ENCODE measurements around the gene SAMD13. TPM values are rescaled to one million over a fixed set of nuclear protein-coding genes. Genes with fewer than 3 reads are reported as not detected.

SAMD13 gene
- total and polyA plus RNA-seq, 4 donors: 0.45 to 3.1 (median 1.3) TPM

- Histone ChIP-seq H3K9me3 (ENCODE audit: control insufficient read depth, low read length) (no peaks in the 10 kb centered on the region), H3K4me1 (ENCODE audit: control insufficient read depth in 1 of 2, insufficient read depth in 2 of 2, low read length in 2 of 2) (peaks cover 0 to 4% of the 10 kb centered on the region in 2 donors), H3K4me3 (ENCODE audit: low read length in 2 of 2) (peak overlapping the region; percentile 58 to 70), H3K27me3 (ENCODE audit: control insufficient read depth in 1 of 2, insufficient read depth in 2 of 2, low read length in 1 of 2) (no peaks in the 10 kb centered on the region), H3K27ac (ENCODE audit: low read depth in 1 of 2, low read length in 2 of 2) (no peak overlapping the region), H3K36me3 (ENCODE audit: control insufficient read depth in 1 of 2, insufficient read depth in 2 of 2, low read length in 1 of 2) (no peaks in the 10 kb centered on the region)
- no peak for DNase-seq
- intact Hi-C loops (cut with DNase I): no loop called here
- ATAC-seq (ENCODE audit: low FRiP score): no peak
- 2% methylated on average over 6 of the region's 6 CpGs for WGBS, 2 donors
Measured at GRCh38 chr1:84301785-84302385, 377 bp downstream of the SAMD13 start.

- Histone ChIP-seq H3K9me3 (ENCODE audit: control insufficient read depth, low read length) (no peaks in the 10 kb centered on the region), H3K36me3 (ENCODE audit: control insufficient read depth in 1 of 2, insufficient read depth in 2 of 2, low read length in 1 of 2) (peaks cover 0 to 2% of the 10 kb centered on the region in 2 donors), H3K4me1 (ENCODE audit: control insufficient read depth in 1 of 2, insufficient read depth in 2 of 2, low read length in 2 of 2) (peaks cover 0 to 4% of the 10 kb centered on the region in 2 donors), H3K4me3 (ENCODE audit: low read length in 2 of 2) (peak overlapping the region; percentile 23 to 77), H3K27me3 (ENCODE audit: control insufficient read depth in 1 of 2, insufficient read depth in 2 of 2, low read length in 1 of 2) (no peaks in the 10 kb centered on the region), H3K27ac (ENCODE audit: low read depth in 1 of 2, low read length in 2 of 2) (no peak overlapping the region)
- 13 to 15% methylated on average over 3 of the region's 3 CpGs for WGBS, 2 donors
- DNase-seq: no peak
- no peak for ATAC-seq (ENCODE audit: low FRiP score)
- intact Hi-C loops (cut with DNase I): no loop called here
Measured at GRCh38 chr1:84303314-84303830, 1.9 kb downstream of the SAMD13 start.

GRCh38 chr1:84307398-84307797, 5.9 kb downstream of the SAMD13 start:
- 99 to 100% methylated on average over 2 of the region's 2 CpGs for WGBS, 2 donors
- H3K36me3 ChIP-seq (ENCODE audit: control insufficient read depth in 1 of 2, insufficient read depth in 2 of 2, low read length in 1 of 2): peaks cover 0 to 2% of the 10 kb centered on the region in 2 donors
- DNase-seq (no peak), ATAC-seq (ENCODE audit: low FRiP score) (no peak)
- intact Hi-C loops (cut with DNase I): no loop called here
- no peak overlapping the region for H3K27ac ChIP-seq (ENCODE audit: low read depth in 1 of 2, low read length in 2 of 2)
- H3K4me3 ChIP-seq (ENCODE audit: low read length in 2 of 2): no peak overlapping the region
- H3K9me3 ChIP-seq (ENCODE audit: control insufficient read depth, low read length): no peaks in the 10 kb centered on the region
- H3K27me3 ChIP-seq (ENCODE audit: control insufficient read depth in 1 of 2, insufficient read depth in 2 of 2, low read length in 1 of 2): no peaks in the 10 kb centered on the region
- H3K4me1 ChIP-seq (ENCODE audit: control insufficient read depth in 1 of 2, insufficient read depth in 2 of 2, low read length in 2 of 2): no peaks in the 10 kb centered on the region

GRCh38 chr1:84311296-84311695, 9.8 kb downstream of the SAMD13 start:
- 87 to 91% methylated on average over 2 of the region's 2 CpGs for WGBS, 2 donors
- intact Hi-C loops (cut with DNase I): no loop called here
- Histone ChIP-seq H3K4me3 (ENCODE audit: low read length in 2 of 2) (no peak overlapping the region), H3K9me3 (ENCODE audit: control insufficient read depth, low read length) (no peaks in the 10 kb centered on the region), H3K27me3 (ENCODE audit: control insufficient read depth in 1 of 2, insufficient read depth in 2 of 2, low read length in 1 of 2) (no peaks in the 10 kb centered on the region), H3K27ac (ENCODE audit: low read depth in 1 of 2, low read length in 2 of 2) (no peak overlapping the region), H3K4me1 (ENCODE audit: control insufficient read depth in 1 of 2, insufficient read depth in 2 of 2, low read length in 2 of 2) (no peaks in the 10 kb centered on the region), H3K36me3 (ENCODE audit: control insufficient read depth in 1 of 2, insufficient read depth in 2 of 2, low read length in 1 of 2) (peaks cover 0 to 2% of the 10 kb centered on the region in 2 donors)
- DNase-seq (no peak), ATAC-seq (ENCODE audit: low FRiP score) (no peak)

GRCh38 chr1:84319662-84320061, 18.2 kb downstream of the SAMD13 start:
- DNase-seq (no peak), ATAC-seq (ENCODE audit: low FRiP score) (no peak)
- intact Hi-C loops (cut with DNase I): no loop called here
- no peak overlapping the region for H3K27ac ChIP-seq (ENCODE audit: low read depth in 1 of 2, low read length in 2 of 2)
- H3K27me3 ChIP-seq (ENCODE audit: control insufficient read depth in 1 of 2, insufficient read depth in 2 of 2, low read length in 1 of 2): no peaks in the 10 kb centered on the region
- H3K4me3 ChIP-seq (ENCODE audit: low read length in 2 of 2): no peak overlapping the region
- 90 to 100% methylated on average over 1 of the region's 1 CpG for WGBS, 2 donors
- no peaks in the 10 kb centered on the region for H3K9me3 ChIP-seq (ENCODE audit: control insufficient read depth, low read length)
- H3K4me1 ChIP-seq (ENCODE audit: control insufficient read depth in 1 of 2, insufficient read depth in 2 of 2, low read length in 2 of 2): no peaks in the 10 kb centered on the region
- no peaks in the 10 kb centered on the region for H3K36me3 ChIP-seq (ENCODE audit: control insufficient read depth in 1 of 2, insufficient read depth in 2 of 2, low read length in 1 of 2)

GRCh38 chr1:84327830-84328229, 26.3 kb downstream of the SAMD13 start:
- intact Hi-C loops (cut with DNase I): no loop called here
- ATAC-seq (ENCODE audit: low FRiP score): no peak
- WGBS, 2 donors: 73 to 76% methylated on average over 3 of the region's 3 CpGs
- no peak overlapping the region for H3K27ac ChIP-seq (ENCODE audit: low read depth in 1 of 2, low read length in 2 of 2)
- no peaks in the 10 kb centered on the region for H3K4me1 ChIP-seq (ENCODE audit: control insufficient read depth in 1 of 2, insufficient read depth in 2 of 2, low read length in 2 of 2)
- no peaks in the 10 kb centered on the region for H3K9me3 ChIP-seq (ENCODE audit: control insufficient read depth, low read length)
- H3K27me3 ChIP-seq (ENCODE audit: control insufficient read depth in 1 of 2, insufficient read depth in 2 of 2, low read length in 1 of 2): no peaks in the 10 kb centered on the region
- no peaks in the 10 kb centered on the region for H3K36me3 ChIP-seq (ENCODE audit: control insufficient read depth in 1 of 2, insufficient read depth in 2 of 2, low read length in 1 of 2)
- DNase-seq: no peak
- no peak overlapping the region for H3K4me3 ChIP-seq (ENCODE audit: low read length in 2 of 2)

GRCh38 chr1:84330125-84330984, 28.8 kb downstream of the SAMD13 start:
- ATAC-seq (ENCODE audit: low FRiP score): no peak
- H3K4me3 ChIP-seq (ENCODE audit: low read length in 2 of 2): no peak overlapping the region
- no peak overlapping the region for H3K27ac ChIP-seq (ENCODE audit: low read depth in 1 of 2, low read length in 2 of 2)
- WGBS, 2 donors: 9 to 12% methylated on average over 2 of the region's 2 CpGs
- intact Hi-C loops (cut with DNase I): no loop called here
- no peak for DNase-seq
- no peaks in the 10 kb centered on the region for H3K36me3 ChIP-seq (ENCODE audit: control insufficient read depth in 1 of 2, insufficient read depth in 2 of 2, low read length in 1 of 2)
- no peaks in the 10 kb centered on the region for H3K27me3 ChIP-seq (ENCODE audit: control insufficient read depth in 1 of 2, insufficient read depth in 2 of 2, low read length in 1 of 2)
- H3K4me1 ChIP-seq (ENCODE audit: control insufficient read depth in 1 of 2, insufficient read depth in 2 of 2, low read length in 2 of 2): no peaks in the 10 kb centered on the region
- H3K9me3 ChIP-seq (ENCODE audit: control insufficient read depth, low read length): no peaks in the 10 kb centered on the region

GRCh38 chr1:84339503-84339902, 38.0 kb downstream of the SAMD13 start:
- WGBS, 2 donors: 78 to 81% methylated on average over 3 of the region's 3 CpGs
- ATAC-seq (ENCODE audit: low FRiP score): no peak

GRCh38 chr1:84344286-84344685, 42.8 kb downstream of the SAMD13 start:
- no peaks in the 10 kb centered on the region for H3K27me3 ChIP-seq (ENCODE audit: control insufficient read depth in 1 of 2, insufficient read depth in 2 of 2, low read length in 1 of 2)
- WGBS, 2 donors: 88 to 95% methylated on average over 1 of the region's 1 CpG
- H3K9me3 ChIP-seq (ENCODE audit: control insufficient read depth, low read length): no peaks in the 10 kb centered on the region
- no peak overlapping the region for H3K4me3 ChIP-seq (ENCODE audit: low read length in 2 of 2)
- no peaks in the 10 kb centered on the region for H3K4me1 ChIP-seq (ENCODE audit: control insufficient read depth in 1 of 2, insufficient read depth in 2 of 2, low read length in 2 of 2)
- H3K36me3 ChIP-seq (ENCODE audit: control insufficient read depth in 1 of 2, insufficient read depth in 2 of 2, low read length in 1 of 2): no peaks in the 10 kb centered on the region
- intact Hi-C loops (cut with DNase I): no loop called here
- H3K27ac ChIP-seq (ENCODE audit: low read depth in 1 of 2, low read length in 2 of 2): no peak overlapping the region
- ATAC-seq (ENCODE audit: low FRiP score) (no peak), DNase-seq (no peak)

More at GRCh38 chr1:84339503-84339902, 38.0 kb downstream of the SAMD13 start:
- H3K4me3 ChIP-seq (ENCODE audit: low read length in 2 of 2): no peak overlapping the region
- no peaks in the 10 kb centered on the region for H3K27me3 ChIP-seq (ENCODE audit: control insufficient read depth in 1 of 2, insufficient read depth in 2 of 2, low read length in 1 of 2)
- intact Hi-C loops (cut with DNase I): no loop called here
- no peaks in the 10 kb centered on the region for H3K36me3 ChIP-seq (ENCODE audit: control insufficient read depth in 1 of 2, insufficient read depth in 2 of 2, low read length in 1 of 2)
- H3K4me1 ChIP-seq (ENCODE audit: control insufficient read depth in 1 of 2, insufficient read depth in 2 of 2, low read length in 2 of 2): no peaks in the 10 kb centered on the region
- DNase-seq: no peak
- H3K27ac ChIP-seq (ENCODE audit: low read depth in 1 of 2, low read length in 2 of 2): no peak overlapping the region
- H3K9me3 ChIP-seq (ENCODE audit: control insufficient read depth, low read length): no peaks in the 10 kb centered on the region

All from aorta (tissue), 5 donors.